Forelimb muscle (tissue), 1 donor: ENCODE measurements around the gene SIX5. TPM values are rescaled to one million over a fixed set of nuclear protein-coding genes. Genes with fewer than 3 reads are reported as not detected.
A peak's percentile ranks its signal among the peaks of the same experiment; 100 is the strongest.

Experiments
- DNase-seq: peaks from one replicate; pipeline ENCODE4 v3.0.0-alpha.2; 2013; ENCODE audit warnings: low read depth
- polyA plus RNA-seq: library from polyadenylated mRNA; unstranded; fragments of 120-200 nt; gene quantifications from one replicate; pipeline ENCODE4 v1.2.1, GENCODE V29; 2013; ENCODE audit not compliant: insufficient read length

SIX5 gene
- polyA plus RNA-seq, 1 donor: 19.0 TPM

DNA sequence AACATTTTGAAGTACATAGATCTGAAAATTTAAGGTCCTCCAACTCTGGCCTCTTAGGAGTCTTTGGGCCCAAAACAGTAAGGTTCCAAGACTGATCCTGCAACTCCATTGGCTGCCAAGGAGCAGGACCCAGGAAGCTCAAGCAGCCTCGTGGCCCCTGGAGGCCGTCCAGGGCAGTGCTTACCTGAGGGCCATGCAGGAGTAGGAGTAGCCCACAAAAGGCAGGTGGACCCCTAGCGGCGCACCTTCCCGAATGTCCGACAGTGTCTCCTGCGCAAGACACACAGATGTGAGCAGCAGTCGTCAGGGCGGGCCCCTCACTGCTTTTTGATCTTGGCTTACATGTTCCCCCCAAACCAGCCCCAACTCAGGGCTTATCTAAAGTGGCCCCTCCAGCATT, 5.7 kb upstream of the SIX5 start:
- no peak for DNase-seq

DNA sequence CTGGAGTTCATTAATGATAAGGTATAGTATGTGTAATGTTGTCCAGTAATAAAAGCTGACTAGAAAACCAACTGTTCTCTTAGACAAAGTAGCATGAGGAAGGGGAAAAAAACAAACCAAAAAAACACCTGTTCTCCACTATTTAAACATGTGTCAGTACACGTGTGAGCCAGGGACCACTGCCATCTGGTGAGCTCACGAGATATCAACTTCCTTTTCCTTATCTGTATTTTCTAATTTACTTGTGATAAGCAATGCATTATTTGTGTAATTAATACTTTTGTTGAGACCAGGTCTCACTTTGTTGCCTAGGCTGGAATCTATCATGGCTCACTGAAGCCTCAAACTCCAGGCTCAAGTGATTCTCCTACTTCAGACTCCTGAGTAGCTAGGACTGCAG, 4.3 kb upstream of the SIX5 start:
- no peak for DNase-seq

DNA sequence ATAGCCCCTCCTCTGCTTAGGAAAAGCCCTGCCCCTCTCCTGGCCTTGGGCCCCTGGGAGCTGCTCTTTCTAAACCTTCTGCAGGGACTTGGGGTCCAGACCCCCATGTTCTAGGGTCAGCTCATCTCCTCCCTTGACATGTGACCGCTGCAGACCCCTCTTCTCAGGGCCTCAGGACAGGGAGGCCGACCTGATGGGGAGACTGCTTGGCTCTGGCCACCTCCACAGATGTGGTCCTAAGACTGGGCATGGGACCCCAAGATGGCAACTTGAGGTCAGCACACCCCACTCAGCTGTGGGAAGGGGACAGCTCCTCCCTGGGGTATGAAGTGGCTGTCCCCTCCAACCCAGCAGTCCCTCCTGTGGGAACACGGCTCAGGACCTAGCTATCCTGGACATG, 3.9 kb upstream of the SIX5 start:
- DNase-seq: no peak

DNA sequence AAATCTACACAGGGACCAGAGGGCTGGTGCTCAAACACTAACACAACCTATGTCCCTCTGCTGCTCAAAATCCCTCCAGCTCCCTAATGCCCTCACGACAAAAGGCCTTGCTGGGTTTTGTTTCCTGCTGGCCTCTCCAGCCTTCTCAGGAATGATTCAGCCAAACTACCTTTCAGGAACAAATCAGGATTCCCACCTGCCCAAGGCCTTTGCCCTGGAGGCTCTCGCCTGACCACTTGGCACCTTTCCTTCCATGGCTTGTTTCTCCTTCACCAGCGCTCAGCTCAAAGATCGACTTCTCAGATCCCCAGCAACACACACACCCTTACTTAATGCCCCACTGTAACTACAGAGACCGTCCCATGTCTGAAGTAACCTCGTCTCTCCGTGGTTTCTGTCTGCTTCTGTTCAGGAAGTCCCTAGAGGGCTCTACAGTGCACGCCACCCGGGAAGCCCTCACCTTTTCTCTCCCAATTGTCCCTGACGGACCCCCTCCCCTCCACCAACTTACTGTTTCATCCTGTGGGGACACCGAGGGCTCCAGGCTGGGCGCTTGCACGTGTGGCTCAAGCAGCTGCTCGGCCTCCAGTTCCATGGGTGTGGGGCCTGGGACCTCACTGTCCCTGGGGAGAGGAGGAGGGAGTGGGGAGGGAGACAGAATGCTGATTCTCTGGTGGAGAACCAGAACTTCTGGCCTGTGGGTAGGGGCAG, 3.2 kb upstream of the SIX5 start:
- no peak for DNase-seq

DNA sequence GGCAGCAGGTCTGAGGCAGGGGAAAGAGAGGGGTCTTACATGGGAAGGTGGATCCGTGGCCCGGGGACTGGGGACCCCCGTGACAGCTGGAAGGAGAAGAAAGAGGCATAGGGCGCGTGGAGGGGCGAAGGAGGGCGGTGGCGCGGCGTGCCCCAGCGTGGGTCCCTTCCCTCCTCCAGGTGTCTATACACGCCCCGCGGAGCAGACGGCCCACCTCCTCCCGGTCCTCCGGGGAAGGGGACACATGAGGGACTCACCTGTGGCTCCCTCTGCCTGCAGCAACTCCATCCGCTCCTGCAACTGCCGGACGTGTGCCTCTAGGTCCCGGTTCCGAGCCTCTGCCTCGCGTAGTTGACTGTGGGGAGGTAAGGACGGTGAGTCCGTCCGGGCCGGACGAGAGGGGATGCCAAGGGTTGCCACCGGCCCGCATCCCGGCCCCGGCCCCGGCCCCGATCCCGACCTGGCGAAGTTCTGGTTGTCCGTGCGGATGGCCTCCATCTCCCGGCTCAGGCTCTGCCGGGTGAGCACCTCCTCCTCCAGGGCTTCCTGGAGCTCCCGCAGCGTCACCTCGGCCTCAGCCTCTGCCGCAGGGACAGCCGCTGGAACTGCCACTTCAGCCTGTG, 2.4 kb upstream of the SIX5 start:
- DNase-seq: no peak

DNA sequence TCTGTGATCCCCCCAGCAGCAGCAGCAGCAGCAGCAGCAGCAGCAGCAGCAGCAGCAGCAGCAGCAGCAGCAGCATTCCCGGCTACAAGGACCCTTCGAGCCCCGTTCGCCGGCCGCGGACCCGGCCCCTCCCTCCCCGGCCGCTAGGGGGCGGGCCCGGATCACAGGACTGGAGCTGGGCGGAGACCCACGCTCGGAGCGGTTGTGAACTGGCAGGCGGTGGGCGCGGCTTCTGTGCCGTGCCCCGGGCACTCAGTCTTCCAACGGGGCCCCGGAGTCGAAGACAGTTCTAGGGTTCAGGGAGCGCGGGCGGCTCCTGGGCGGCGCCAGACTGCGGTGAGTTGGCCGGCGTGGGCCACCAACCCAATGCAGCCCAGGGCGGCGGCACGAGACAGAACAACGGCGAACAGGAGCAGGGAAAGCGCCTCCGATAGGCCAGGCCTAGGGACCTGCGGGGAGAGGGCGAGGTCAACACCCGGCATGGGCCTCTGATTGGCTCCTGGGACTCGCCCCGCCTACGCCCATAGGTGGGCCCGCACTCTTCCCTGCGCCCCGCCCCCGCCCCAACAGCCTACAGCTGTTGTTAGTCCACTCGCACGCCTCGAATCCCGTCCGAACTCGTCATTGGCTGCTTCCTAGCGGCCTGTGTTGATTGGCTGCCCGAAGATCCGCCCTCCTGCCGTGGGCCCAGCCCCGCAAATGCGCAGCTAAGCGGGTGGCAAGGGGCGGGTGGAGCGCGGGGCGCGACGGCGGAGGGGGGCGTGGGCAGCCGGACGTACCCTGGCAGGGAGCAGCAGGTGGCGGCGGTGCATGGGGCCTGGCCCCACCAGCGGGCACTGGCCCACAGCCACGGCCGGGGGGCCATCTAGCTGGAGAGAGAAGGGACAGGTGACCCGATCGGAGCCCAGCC, 1.4 kb upstream of the SIX5 start:
- peak; percentile 86 for DNase-seq

DNA sequence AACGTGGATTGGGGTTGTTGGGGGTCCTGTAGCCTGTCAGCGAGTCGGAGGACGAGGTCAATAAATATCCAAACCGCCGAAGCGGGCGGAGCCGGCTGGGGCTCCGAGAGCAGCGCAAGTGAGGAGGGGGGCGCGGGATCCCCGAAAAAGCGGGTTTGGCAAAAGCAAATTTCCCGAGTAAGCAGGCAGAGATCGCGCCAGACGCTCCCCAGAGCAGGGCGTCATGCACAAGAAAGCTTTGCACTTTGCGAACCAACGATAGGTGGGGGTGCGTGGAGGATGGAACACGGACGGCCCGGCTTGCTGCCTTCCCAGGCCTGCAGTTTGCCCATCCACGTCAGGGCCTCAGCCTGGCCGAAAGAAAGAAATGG, 754 bp upstream of the SIX5 start:
- no peak for DNase-seq

DNA sequence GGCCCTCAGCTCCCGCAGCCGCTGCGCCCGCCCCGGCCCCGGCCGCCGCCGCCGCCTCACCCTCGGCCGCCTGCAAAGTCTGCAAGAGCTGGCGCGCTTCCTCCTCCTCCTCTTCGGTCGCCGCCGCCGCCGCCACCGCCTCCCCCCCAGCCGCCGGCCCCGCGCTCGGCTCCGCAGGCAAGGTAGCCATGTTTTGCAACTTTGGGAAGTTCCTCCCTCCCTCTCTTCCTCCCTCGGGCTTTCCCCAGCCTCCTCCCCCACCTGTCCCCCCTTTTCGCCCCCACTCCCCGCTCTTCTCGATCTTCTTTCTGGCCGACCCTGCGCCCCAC, 433 bp downstream of the SIX5 start:
- DNase-seq: no peak

DNA sequence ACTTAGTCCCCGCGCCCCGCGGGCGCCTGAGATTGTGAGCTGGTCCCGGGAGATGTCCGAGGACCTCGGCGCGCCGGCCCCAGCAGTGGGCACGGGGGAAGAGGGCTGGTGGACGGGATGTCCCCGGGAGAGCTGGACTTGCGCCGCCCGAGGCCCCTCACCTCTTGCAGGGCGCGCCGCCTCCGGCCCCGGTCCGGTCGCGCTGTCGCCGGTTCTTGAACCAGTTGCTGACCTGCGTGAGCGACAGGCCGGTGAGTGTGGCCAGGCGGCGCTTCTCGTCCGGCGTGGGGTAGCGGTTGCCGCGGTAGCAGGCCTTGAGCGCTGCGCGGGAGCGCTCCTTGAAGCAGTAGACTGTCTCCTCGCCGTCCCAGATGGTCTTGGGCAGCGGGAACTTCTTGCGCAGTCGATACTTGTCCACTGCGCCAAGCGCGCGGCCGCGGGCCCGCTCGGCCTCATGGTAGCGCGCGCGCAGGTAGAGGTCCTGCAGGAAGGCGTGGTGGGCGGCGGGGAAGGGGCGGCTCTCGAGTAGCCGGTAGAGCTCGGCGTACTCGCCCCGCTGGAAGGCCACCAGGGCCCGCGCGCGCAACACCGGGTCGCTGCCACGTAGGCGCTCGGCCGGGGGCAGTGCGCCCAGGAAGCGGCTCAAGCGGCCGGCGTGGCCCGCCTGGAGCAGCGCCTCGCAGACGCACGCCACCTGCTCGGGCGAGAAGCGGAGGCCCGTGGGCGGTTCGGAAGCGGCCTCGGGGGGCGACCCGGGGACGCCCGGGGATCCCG, 984 bp downstream of the SIX5 start:
- no peak for DNase-seq

DNA sequence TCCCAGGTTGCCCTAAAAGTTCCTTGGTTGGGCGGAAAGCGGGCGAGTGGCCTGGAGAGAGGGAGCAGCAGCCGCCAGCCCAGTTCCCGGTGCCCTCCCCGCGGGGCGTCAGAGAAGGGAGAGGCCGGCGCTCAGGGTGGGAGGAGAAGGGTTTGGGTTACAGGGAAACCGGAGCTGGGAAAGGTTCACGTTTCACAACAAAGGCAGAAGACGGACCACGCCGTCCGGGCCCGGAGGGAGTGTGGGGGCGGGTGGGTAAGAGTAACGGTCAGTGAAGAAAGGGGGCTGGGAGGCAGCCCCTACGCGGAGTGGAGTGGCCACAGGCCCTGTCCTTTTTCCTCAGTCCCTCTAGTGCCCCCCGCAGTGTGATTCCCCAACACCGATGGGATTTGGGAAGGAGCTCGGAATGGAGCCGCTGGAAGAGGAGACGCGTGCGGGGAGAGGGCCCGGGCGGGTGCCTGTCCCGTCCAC, 1.6 kb downstream of the SIX5 start:
- DNase-seq: peak; percentile 65

DNA sequence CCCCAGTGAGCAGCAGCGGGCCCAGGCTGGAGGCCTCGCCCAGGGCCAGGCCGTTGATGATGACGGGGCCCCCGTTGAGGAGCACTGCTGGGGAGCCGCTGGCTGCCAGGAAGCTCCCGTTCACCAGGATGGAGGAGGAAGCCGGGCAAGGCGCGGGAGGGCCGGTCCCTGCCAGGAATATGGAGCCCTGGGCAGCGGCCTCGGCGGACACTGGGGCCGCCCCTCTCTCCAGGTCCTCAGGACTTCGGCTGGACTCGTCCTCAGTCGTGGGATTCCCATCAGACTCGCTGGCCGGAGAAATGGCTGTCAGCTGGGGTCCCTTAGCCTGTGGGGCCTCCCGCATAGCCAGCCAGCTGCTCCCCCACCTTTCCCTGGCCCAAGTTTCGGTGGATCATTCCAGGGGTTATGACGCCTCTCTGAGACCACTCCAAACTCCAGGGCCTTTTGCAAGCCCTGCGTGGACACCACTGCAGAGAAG, 2.1 kb downstream of the SIX5 start:
- no peak for DNase-seq

DNA sequence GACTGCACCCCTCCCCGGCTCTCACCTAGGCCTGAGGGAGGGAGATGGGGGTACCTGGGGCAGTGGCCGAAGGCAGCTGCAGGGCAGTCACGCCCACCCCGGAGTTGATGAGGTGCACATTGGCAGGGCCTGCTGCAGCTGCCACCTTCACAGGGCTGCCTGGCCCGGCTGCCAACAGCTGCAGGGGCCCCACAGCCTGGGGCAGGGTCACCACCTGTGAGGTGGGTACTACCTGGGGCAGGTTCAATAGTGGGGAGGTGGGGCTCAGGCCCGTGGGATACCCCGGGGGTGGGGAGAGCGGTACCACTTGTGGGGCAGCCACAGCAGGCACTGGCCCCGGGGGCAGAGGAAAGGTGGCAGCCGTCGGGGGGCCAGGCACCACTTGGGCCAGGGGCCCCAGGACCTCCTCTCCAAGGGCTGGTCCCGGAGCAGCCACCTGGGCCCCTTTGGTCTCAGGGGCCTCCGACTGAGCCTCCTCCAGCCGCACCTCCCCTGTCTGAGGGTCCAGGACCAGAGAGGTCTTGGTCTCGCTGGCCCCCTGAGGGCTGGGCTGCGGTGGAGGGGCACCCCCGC, 2.7 kb downstream of the SIX5 start:
- no peak for DNase-seq

DNA sequence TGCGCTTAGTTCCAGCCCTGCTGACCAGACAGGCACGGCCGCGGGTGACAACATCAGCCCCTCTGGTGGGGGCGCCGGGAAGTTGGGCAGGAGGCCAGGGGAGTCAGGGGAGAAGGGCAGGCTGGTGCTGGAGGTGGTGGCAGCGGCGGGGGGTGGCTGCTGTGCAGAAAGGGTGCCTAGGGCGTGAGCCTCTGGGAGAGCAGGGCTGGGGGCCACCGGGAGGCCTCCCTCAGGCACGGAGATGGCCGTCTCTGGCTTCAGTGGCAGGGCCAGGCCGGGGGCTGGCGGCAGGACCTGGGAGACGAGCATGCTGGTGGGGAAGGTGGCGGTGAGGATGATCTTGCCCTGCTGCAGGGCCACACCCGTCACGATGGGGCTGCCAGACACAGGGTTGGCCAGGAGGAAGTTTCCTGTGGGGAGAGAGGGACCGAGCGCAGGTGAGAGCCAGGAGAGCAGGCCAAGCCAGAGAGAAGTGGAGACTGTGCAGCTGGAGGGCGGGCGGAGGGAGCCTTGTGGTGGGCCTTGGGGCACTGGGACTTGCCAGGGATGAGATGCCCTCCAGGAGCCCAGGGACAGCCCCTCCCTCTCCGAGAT, 3.3 kb downstream of the SIX5 start:
- DNase-seq: no peak

DNA sequence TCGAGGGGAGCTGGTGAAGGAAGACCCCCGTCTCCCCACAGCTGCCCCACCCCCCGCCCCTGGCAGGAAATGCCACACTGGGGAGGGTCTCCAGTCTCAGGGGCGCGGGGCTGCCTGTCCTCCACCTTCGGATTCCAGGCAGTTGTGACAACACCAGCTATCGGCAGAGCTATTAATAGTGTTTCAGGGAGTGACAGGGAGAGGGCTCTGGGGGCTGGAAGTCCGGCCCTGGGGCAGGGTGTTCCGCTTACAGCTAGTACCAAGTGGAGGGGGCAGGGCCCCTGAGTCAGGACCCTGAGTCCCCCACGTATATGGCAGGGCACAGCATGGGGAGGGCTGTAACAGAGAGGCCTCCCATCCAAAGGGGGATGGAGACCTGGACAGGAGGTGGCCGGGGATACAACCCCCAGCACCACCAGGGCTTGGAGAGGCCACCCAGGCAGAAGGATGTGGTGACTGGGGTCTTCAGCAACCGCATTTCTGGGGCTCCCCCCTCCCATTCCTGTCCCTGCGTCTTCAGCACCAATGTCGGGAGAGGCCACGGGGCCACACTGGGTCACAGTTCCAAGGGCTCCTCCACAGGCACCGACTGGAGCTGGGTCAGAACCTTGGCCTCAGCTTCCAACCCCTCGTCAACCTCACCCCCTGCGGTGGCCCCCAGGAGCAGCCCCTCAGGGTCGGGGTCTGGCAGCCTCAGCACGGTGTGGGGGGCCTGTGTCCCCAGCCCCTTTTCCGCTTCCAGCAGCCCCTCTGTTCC, 3.9 kb downstream of the SIX5 start:
- DNase-seq: no peak

DNA sequence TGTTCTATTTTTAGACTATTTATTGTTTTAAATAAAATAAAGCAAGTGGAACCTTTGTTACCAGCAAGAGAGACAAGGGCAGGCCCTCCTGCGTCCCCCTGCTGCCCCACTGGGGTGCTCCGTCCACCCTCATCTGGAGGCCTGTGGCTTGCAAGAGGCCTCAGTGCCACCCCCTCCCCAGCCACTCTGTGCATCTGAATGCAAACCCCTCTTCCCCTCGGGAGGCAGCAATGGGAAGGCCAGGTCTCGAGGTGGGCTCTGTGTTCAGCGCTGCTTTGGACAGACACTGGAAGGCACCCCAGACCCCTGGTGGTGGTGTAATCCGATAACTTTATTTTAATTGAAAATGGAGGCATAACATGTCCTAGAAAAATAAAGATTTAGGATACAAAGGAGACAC, 4.6 kb downstream of the SIX5 start:
- DNase-seq: no peak

DNA sequence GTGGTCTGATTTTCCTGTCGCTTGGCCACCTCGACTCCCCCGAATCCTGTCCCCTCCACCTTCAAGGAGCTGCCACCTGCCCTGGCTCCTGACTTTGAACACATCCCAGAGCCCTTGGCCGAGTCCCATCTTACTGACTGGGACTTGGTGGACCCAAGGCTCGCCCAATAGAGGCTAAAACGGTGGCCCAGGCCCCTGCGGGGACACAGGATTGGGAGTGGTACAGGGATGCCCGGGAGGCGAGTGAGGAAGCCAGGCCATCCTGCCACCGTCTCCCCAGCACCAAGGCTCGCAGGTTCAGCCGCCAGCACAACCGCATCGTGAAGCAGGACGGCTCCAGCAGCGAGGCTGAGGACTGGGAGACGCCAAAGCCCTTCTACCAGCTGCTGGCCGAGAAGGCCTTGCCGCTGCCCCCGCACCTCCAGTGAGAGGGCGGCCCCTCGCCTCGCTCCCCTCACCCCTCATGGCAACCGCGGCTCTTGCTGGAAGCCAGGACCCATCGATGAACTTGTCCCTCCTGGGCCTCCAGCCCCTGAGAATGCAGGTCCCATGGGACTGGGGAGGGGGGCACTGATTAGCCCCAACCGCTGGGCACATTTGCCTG, 5.3 kb downstream of the SIX5 start:
- no peak for DNase-seq

DNA sequence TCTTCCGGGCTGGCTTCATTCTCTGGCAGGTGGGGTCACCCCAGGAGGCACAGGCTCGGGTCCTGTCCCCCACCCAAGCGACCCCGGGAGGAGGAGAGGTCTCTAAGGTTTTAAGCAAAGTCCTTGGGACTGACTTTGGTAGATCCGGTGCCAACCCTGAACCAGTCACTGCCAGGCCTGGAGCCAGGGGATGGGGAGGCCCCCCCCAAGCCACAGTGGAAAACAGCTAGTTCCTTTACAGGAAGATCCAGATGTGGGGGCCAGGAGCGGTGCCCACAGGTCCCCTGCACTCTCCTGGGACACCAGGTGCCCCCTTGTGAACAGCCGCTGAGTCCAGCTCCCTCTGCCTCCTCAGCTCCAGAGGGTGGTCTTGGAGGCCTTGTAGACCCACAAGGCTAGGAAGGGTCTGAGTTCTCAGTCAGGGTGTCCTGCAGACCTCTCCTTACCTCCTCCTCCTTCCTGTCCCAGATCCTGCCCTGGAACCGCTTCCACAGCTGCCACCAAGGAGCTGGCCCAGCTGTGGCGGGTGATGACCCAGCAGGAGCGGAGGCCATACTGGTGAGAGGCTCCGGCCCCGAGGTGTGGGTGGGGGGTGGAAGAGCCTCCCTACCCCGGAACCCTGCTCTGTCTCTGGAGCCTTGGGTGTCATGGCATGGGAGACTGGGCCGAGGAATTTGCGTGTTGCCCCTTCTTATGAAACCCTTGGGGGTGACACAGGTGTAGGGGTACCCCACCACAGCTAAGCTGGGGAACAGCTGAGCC, 6.0 kb downstream of the SIX5 start:
- no peak for DNase-seq

DNA sequence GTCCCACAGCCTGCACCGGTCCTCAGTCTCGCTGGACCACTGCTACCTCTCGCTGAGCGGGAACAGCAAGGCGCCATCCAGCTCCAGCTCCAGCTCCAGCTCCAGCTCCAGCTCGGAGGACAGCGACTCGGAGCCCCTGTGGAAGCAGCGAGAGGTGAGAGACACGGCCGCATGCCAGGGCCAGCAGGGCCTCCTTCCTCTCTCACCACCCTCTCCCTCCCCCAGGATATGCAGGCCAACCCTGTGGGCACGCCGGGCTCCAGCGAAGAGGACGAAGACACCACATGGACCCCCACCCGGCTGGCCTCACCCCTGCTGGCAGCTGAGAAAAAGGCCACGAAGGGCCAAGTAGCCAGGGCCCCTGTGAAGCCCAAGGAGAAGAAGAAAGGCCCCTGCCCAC, 7.3 kb downstream of the SIX5 start:
- no peak for DNase-seq

DNA sequence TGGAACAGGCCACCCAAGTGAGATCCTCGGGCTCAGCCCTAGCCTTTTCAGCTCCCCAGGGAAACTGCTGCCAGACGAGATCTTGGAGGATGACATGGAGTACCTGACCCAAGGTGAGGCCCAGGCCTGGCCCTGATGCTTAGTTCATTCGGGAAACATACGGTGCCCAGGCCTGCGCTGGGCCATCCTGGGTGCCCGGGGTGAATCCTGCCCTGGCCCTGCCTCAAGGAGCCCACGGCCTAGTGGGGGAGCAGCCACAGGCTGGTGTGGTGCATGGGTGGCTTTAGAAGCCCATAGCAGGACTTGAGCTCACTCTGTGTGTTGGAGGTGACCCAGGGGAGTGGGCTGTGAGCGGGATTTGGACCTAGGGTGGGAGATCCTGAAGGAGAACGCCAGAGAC, 10.1 kb downstream of the SIX5 start:
- no peak for DNase-seq
